NCI-H345 treated with DMSO at 0.1 percent for 48 hours (cell line): ENCODE results near the gene DIAPH2.
A peak's percentile ranks its signal among the peaks of the same experiment; 100 is the strongest.
"Not testable (repeated sequence)": the region's sequence is repeated elsewhere in the genome, so short reads cannot be mapped to it uniquely, and the experiment has no call there.

ENCODE experiments used
- DNase-seq: peaks from one replicate; lab custom pipeline; 2025; ENCODE audit not compliant: unreplicated experiment; lab: John Stamatoyannopoulos, UW

Gene DIAPH2

DNA sequence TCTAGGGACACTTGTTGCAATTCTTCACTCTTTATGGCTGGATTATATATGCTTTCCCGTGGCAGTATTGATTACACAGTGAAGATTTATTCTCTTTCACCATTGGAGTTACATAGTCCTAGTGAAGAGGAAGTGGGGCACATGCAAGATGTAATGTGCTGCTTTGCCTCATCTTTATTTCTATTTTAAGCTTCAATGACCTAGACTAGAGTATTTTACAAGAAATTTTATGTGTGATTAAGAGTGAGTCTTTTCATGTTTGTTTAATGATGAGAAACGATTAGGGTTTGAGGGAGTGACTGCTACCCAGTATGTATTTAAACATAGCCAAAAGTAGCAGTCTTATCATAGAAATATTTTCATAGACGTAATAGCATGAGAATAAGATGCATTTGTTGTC lies 30.8 kb downstream of the DIAPH2 start:
- DNase-seq, result no peak

GRCh38 chrX:96719161-96719875 lies 34.7 kb downstream of the DIAPH2 start:
- no peak for DNase-seq

- no peak for DNase-seq
Observed at GRCh38 chrX:96721354-96721753, 36.7 kb downstream of the DIAPH2 start.

DNA sequence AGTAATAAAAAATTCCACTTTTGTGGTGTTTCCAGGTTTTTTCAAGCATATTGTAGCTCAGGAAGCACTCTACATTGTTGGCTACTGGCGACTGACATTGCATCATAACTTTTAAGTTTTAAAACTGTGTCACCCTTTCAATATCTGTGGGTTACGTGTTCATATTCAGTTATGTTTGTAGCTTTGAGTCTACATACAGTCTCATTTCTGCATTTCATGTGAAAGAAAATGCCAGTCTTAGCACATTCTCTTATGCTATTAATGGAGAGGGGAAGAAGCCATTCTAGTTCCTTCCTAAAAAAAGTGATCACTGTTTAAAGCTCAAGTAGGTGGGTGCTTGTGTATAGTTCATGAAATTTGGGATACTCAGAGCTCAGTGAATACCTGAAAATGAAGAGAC lies 38.1 kb downstream of the DIAPH2 start:
- no peak for DNase-seq

GRCh38 chrX:96729053-96729452 lies 44.4 kb downstream of the DIAPH2 start:
- no peak for DNase-seq

DNA sequence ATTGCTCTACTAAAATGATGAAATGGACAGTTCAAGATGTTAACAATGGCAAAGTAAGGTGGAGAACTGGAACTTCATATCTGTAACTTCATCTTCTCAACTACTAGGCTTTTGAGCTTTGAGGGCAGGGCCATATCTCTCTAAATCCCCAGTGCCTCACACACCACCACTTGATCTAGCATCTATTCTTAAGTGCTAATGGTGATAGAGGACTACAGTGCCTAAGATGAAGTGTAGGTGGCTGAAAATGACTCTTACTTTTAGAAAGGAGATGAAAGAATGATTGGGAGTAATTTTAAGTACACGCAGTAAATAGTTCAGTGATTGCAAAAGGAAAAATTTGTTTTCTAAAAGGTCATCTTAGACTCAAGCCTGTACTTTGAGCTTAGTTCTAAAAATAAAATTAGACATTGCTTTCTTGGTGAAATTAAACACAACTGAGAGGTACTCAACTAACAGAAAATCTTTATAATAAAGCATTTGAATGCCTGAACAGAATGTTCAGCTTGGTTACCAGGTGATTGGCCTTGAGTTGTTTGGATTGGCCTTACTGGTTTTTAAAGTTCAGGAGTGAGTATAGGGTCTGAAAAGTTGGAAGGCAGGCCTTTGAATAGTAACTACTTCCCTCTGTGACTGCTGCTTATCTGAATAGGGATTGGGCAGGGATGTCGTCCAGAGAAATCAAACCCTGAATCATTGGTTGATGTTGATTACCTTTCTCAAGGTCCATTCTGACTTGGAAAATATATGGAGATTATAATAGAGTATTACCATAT lies 45.4 kb downstream of the DIAPH2 start:
- no peak for DNase-seq

DNA sequence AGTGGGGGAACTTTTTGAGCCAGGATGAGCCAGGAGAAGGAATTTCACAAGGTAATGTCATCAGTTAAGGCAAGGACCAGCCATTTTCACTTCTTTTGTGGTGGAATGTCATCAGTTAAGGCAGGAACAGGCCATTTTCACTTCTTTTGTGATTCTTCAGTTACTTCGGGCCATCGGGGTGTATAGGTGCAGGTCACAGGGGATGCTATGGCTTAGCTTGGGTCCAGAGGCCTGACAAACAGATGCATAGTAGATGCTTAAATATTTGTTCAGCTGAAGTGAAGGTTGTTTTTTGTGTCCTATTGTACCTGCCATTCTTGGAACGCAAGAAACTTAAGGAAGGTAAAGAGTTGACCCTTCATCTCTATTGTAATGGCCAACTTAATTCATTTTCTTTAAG lies 46.4 kb downstream of the DIAPH2 start:
- DNase-seq, result not testable (repeated sequence)

DNA sequence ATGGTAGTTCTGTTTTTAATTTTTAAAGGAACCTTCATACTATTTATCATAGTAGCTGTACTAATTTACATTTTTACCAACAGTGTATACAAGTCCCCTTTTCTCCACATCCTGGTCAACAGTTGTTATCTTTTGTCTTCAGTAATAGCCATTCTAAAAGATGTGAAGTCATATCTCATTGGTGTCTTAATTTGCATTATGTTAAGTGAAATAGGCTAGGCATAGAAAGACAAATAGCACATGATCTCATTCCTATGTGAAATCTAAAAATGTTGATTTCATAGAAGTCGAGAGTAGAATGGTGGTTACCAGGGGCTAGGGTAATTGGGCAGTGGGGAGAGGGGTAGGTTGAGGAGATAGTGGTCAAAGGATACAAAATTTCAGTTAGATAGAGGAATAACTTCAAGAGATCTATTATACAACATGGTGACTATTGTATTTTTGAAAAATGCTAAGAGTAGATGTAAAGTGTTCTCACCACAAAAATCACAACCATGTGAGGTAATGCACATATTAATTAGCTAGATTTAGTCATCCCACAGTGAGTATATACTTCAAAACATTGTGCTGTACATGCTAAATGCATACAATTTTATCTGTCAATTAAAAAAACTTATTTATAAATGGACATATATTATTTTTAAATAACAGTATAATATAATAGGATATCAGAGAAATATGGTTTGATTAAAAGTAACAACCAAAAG lies 58.9 kb downstream of the DIAPH2 start:
- DNase-seq, result no peak

GRCh38 chrX:96752781-96753180 lies 68.1 kb downstream of the DIAPH2 start:
- no peak for DNase-seq

- DNase-seq, result no peak
Observed at GRCh38 chrX:96753230-96753629, 68.6 kb downstream of the DIAPH2 start.

DNA sequence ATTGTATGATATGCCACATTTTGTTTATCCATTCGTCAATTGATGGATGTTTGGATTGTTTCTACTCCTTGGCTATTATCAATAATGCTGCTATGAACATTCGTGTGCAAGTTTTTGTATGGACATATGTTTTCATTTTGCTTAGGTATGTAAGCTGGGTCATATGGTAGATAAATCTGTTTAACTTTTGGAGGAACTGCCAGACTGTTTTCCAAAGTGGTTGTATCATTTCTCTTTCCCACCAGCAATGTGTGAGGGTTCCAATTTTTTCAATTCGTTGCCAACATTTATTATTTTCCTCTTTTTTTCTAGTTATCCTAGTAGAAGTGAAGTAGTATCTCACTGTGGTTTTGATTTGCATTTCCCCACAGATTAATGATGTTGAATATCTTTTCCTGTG lies 71.8 kb downstream of the DIAPH2 start:
- no peak for DNase-seq

- no peak for DNase-seq
Observed at GRCh38 chrX:96761566-96761965, 76.9 kb downstream of the DIAPH2 start.

GRCh38 chrX:96763608-96764007 lies 79.0 kb downstream of the DIAPH2 start:
- DNase-seq, result no peak

GRCh38 chrX:96764864-96765263 lies 80.2 kb downstream of the DIAPH2 start:
- DNase-seq, result no peak

GRCh38 chrX:96770315-96770714 lies 85.7 kb downstream of the DIAPH2 start:
- peak; percentile 2 for DNase-seq

DNA sequence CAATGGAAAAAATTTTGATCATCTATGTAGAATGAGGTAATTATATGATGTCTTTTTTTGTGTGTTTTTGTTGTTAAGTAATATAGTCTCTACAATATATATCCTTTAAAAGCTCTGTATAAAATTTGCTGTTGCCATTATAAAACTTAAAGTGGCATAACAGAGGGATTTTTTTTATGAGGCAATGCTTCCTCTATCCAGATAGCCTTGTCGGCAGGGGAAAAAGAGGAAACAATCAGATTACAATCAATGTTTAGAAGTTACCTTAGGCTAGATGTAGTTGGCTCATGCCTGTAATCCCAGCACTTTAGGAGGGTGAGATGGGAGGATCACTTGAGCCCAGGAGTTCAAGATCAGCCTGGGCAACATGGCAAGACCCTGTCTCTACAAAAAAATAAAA lies 86.8 kb downstream of the DIAPH2 start:
- DNase-seq, result no peak

GRCh38 chrX:96774116-96774515 lies 89.5 kb downstream of the DIAPH2 start:
- no peak for DNase-seq

DNA sequence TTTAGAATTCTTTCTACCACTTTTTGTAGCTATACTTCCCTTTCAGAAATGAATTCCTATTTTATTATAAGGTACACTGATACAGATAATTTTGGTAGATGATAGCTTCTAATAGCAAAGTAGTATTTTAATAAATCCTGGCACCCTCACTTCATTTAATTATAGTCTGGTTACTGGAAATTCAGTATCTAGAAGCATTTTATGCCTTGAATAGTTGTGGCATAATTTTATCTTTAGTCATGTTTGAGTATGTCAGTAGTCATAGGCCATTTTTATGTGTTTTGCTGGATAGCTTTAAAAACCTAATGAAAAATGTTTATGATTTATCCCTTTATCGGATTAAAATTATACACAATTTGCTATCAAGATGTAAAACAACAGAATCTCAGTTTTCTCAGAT lies 92.3 kb downstream of the DIAPH2 start:
- no peak for DNase-seq

DNA sequence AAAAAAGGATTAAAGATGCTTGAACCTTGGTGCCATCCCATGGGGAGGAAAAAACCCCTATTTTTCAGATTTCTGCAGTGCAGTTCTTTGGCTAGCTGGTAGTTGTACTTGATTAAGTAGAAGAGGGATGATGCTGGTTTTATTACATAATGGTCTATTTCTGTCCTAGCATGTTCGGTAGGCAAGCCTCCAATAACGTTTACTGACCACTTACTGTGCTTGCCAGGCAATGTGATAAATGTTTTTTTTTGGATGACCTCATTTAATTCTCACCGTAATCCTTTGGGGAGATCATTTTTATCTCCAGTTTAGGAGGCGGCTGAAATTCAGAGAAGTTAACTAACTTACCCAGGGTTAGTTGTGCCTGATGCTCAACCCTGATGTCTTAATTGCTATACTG lies 106.9 kb downstream of the DIAPH2 start:
- no peak for DNase-seq

GRCh38 chrX:96792047-96792446 lies 107.4 kb downstream of the DIAPH2 start:
- no peak for DNase-seq

DNA sequence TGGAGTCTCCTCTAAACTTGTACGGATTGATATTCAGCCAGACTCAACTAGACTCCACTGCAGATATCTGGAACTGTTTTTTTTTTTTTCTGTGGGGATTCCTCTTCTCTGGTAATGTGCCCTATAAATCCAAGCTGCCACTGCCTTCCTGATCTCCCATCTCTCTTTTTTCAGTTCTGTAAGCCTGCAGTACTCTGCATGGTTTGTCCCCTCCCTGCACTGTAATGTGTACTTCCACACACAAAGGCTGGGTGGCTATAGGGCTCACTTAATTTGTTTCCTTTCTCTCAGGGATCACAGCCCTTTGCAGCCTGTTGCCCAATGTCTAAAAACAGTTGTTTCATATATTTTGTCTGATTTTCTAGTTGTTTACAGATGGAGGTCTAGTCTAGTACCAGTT lies 114.3 kb downstream of the DIAPH2 start:
- no peak for DNase-seq

DNA sequence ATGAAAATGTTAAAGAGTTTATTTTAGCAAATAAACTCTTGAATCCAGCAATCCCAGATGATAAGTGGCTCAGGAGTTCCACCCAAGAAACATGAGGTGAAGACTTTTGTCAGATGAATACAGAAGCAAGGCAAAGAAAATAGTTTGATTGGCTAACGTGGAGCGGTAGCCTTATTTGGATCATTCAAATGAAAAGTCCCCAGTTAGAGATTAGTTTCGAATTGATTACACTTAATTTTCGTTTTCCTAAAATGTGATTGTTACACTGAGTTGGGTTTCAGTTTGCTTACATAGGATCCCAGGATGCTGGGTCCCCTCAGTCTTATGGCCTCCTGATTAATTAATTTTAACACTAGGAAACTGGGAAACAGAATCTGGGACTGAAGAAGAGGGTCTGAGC lies 122.7 kb downstream of the DIAPH2 start:
- no peak for DNase-seq
